ENCODE measurements around the gene H2BK1. TPM values are rescaled to one million over a fixed set of nuclear protein-coding genes. Genes with fewer than 3 reads are reported as not detected.
A peak's percentile ranks its signal among the peaks of the same experiment; 100 is the strongest.

The H2BK1 gene
- total RNA-seq, 2 donors from 2014 or later = not detected

GRCh38 chr7:151232917-151233701, 22.8 kb upstream of the H2BK1 start:
- intact Hi-C loops (cut with DNase I) = no loop called here
- Histone ChIP-seq H3K27me3 (no peaks in the 10 kb centered on the region), H3K9me3 (no peaks in the 10 kb centered on the region), H3K9ac (ENCODE audit: low read depth in 2 of 2, low read length in 2 of 2) (peak overlapping the region; percentile 81 to 93), H3K27ac (peak overlapping the region; percentile 53), H3K4me1 (peaks cover 11% of the 10 kb centered on the region), H3K4me3 (peak overlapping the region; percentile 86), H3K36me3 (no peaks in the 10 kb centered on the region)
- TF ChIP-seq, protein P1, sequence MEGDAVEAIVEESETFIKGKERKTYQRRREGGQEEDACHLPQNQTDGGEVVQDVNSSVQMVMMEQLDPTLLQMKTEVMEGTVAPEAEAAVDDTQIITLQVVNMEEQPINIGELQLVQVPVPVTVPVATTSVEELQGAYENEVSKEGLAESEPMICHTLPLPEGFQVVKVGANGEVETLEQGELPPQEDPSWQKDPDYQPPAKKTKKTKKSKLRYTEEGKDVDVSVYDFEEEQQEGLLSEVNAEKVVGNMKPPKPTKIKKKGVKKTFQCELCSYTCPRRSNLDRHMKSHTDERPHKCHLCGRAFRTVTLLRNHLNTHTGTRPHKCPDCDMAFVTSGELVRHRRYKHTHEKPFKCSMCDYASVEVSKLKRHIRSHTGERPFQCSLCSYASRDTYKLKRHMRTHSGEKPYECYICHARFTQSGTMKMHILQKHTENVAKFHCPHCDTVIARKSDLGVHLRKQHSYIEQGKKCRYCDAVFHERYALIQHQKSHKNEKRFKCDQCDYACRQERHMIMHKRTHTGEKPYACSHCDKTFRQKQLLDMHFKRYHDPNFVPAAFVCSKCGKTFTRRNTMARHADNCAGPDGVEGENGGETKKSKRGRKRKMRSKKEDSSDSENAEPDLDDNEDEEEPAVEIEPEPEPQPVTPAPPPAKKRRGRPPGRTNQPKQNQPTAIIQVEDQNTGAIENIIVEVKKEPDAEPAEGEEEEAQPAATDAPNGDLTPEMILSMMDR (IDR thresholded peaks at IDR 0.05) = no peak
- no peak for DNase-seq

GRCh38 chr7:151232091-151232916, 22.0 kb upstream of the H2BK1 start, which contains the start of gene CHPF2:
Gene CHPF2 (plus strand): TSS chr7:151232483. CDS start chr7:151234012, 1,529 bp downstream.
- H3K36me3 ChIP-seq = no peaks in the 10 kb centered on the region
- peak within 1 kb of the TSS; percentile 86 for H3K4me3 ChIP-seq
- peak; percentile 95 for DNase-seq
- H3K9ac ChIP-seq (ENCODE audit: low read depth in 2 of 2, low read length in 2 of 2) = peak within 1 kb of the TSS; percentile 81 to 93
- intact Hi-C loops (cut with DNase I) = no loop called here
- no peaks in the 10 kb centered on the region for H3K9me3 ChIP-seq
- no peaks in the 10 kb centered on the region for H3K27me3 ChIP-seq
- peaks cover 14% of the 10 kb centered on the region for H3K4me1 ChIP-seq
- peak within 1 kb of the TSS; percentile 53 for H3K27ac ChIP-seq
- TF ChIP-seq, protein P1 (IDR thresholded peaks at IDR 0.05) = no peak

DNA sequence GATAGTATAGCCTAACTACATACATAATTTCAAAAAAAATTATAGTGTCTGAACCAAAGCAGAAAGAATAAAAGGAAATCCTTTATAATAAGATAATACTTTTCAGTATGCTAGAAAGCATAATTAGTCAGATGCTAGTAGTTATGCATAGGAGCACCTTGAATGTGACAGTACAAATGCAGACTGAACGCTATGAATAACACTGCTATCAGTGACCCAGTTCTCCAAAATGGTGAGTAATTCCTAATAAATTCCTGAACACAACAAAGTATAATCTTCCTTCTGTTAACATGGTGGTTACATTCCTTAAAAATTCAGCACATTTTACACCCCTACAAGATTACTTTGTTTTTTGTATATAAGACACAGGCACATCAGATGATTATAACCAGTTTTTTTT, 20.8 kb upstream of the H2BK1 start:
- H3K9ac ChIP-seq (ENCODE audit: low read depth in 2 of 2, low read length in 2 of 2) = no peak overlapping the region
- no peaks in the 10 kb centered on the region for H3K9me3 ChIP-seq
- DNase-seq = no peak
- TF ChIP-seq, protein P1 (IDR thresholded peaks at IDR 0.05) = no peak
- intact Hi-C loops (cut with DNase I) = no loop called here
- no peaks in the 10 kb centered on the region for H3K27me3 ChIP-seq
- no peak overlapping the region for H3K4me3 ChIP-seq
- peaks cover 14% of the 10 kb centered on the region for H3K4me1 ChIP-seq
- H3K27ac ChIP-seq = no peak overlapping the region
- H3K36me3 ChIP-seq = no peaks in the 10 kb centered on the region

- H3K27me3 ChIP-seq = no peaks in the 10 kb centered on the region
- no peak overlapping the region for H3K9ac ChIP-seq (ENCODE audit: low read depth in 2 of 2, low read length in 2 of 2)
- DNase-seq = no peak
- no peaks in the 10 kb centered on the region for H3K9me3 ChIP-seq
- H3K4me1 ChIP-seq = peaks cover 14% of the 10 kb centered on the region
- intact Hi-C loops (cut with DNase I) = no loop called here
- no peaks in the 10 kb centered on the region for H3K36me3 ChIP-seq
- peak overlapping the region; percentile 86 for H3K27ac ChIP-seq
- TF ChIP-seq, protein P1 (IDR thresholded peaks at IDR 0.05) = no peak
- H3K4me3 ChIP-seq = no peak overlapping the region
Measured at GRCh38 chr7:151229249-151229648, 19.0 kb upstream of the H2BK1 start.

DNA sequence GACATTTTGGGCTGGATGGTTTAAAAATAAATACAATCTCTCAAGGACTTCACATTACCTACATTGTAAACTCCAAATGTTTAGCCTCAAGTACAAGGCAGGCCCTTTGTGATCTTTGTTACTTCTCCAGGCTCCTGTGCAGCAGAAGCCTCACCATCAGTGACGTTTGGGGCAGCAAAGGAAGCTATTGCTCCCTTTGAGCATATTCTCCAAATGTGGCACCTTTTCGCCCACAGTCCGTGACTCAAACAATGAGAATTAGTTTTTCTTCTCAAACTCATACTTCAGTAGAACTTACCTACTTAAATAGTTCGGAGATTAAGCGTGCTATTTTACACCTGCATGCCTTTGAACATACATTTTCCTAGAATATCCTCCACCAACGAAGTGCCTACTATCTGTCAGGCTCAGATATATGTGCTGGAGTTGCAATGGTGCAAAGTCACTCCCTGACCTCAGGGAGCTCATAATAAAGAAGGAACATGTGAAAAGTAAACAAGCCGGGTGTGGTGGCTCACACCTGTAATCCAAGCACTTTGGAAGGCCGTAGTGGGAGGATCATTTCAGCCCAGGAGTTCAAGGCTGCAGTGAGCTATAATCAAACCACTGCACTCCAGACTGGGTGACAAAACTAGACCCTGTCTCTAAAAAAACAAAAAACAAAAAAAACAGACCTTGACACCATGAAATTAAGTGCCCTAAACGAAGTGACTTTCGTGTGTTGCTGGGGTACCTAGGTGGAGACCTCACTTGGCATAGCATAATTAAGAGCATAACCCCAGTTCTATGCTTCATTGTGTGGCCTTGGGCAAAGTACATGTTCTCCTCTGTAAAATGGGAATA, 18.0 kb upstream of the H2BK1 start:
- Histone ChIP-seq H3K4me3 (peak overlapping the region; percentile 83), H3K4me1 (peaks cover 5% of the 10 kb centered on the region), H3K9ac (ENCODE audit: low read depth in 2 of 2, low read length in 2 of 2) (peak overlapping the region; percentile 46 to 66), H3K27ac (peak overlapping the region; percentile 86), H3K36me3 (peaks cover 8% of the 10 kb centered on the region), H3K9me3 (no peaks in the 10 kb centered on the region), H3K27me3 (no peaks in the 10 kb centered on the region)
- TF ChIP-seq, protein P1 (IDR thresholded peaks at IDR 0.05) = no peak
- intact Hi-C loops (cut with DNase I) = no loop called here
- peak; percentile 77 for DNase-seq

Measured in colonic mucosa (tissue), 4 donors.